GM15510 (cell line): ENCODE results near the gene SEPTIN1.

Source experiments
- POLR2A ChIP-seq: IDR thresholded peaks from 3 replicates; pipeline ENCODE4 v1.6.1; 2011; ENCODE audit warnings: borderline replicate concordance; ENCODE audit not compliant: insufficient read length; ENCODE audit errors: extremely low read depth

The SEPTIN1 gene

GRCh38 chr16:30349675-30350074 is 32.7 kb downstream of the SEPTIN1 start:
- TF ChIP-seq POLR2A = no peak

- TF ChIP-seq POLR2A = no peak
Observed at GRCh38 chr16:30348929-30349328, 33.4 kb downstream of the SEPTIN1 start.

- no peak for TF ChIP-seq POLR2A
Observed at GRCh38 chr16:30348113-30348512, 34.2 kb downstream of the SEPTIN1 start.

GRCh38 chr16:30346286-30346685 is 36.1 kb downstream of the SEPTIN1 start:
- no peak for TF ChIP-seq POLR2A

GRCh38 chr16:30342751-30343490 is 39.4 kb downstream of the SEPTIN1 start:
- TF ChIP-seq POLR2A = no peak

GRCh38 chr16:30340621-30341020 is 41.7 kb downstream of the SEPTIN1 start:
- no peak for TF ChIP-seq POLR2A

GRCh38 chr16:30335598-30336474 is 46.5 kb downstream of the SEPTIN1 start:
- TF ChIP-seq POLR2A = no peak

- peak; percentile 59 for TF ChIP-seq POLR2A
Observed at GRCh38 chr16:30335028-30335597, 47.2 kb downstream of the SEPTIN1 start.

GRCh38 chr16:30334473-30334989 is 47.8 kb downstream of the SEPTIN1 start:
- peak; percentile 22 for TF ChIP-seq POLR2A
